Jurkat, Clone E6-1 (cell line): Measurements from ENCODE around the gene UBE2F.
"Not testable (repeated sequence)": the region's sequence is repeated elsewhere in the genome, so short reads cannot be mapped to it uniquely, and the experiment has no call there.

ENCODE experiments used
- DNase-seq: peaks from one replicate; pipeline ENCODE4 v3.0.0-alpha.2; 2011; ENCODE audit warnings: low read depth, low spot score
- H3K4me3 ChIP-seq: 2 replicates; pipeline ENCODE4 v1.5.1; 2011; ENCODE audit warnings: mild to moderate bottlenecking, low read length, control low read depth, moderate library complexity

The UBE2F gene

DNA sequence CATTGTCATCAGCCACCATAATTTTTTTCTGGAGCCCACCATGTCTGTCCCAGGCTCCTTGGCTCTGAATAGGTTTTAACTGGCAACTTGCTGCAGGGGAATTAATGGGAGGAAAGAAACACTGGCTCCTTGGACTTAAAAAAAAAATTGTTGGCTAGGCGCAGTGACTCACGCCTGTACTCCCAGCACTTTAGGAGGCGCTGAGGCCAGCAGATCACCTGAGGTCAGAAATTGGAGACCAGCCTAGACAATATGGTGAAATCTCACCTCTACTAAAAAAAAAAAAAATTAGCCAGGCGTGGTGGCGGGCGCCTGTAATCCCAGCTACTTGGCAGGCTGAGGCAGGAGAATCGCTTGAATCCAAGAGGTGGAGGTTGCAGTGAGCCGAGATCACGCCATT is 67.2 kb downstream of the UBE2F start:
- not testable (repeated sequence) for DNase-seq

DNA sequence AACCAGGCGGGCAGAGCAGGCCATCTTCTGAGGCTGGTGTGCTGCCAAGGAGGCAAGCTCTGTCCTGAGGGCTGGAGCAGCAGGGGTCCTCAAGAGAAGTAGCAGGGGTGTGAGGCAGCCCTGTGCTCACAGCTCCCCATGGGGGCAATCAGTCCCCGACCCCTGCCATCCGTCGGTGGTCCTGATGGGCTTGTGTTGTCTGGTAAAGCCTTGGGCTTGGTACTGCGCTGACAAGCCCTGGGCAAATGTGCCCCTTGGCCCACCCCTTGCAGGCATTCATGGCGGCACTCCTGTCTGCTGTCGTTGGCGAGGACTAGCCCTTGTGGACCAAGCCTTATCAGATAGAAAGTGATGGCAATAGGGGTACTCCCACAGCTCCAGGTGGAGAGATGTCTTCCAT is 71.4 kb downstream of the UBE2F start:
- H3K4me3 ChIP-seq: no peak overlapping the region
- no peak for DNase-seq

More for the DNA sequence above, 67.2 kb downstream of the UBE2F start:
- H3K4me3 ChIP-seq: not testable (repeated sequence)

DNA sequence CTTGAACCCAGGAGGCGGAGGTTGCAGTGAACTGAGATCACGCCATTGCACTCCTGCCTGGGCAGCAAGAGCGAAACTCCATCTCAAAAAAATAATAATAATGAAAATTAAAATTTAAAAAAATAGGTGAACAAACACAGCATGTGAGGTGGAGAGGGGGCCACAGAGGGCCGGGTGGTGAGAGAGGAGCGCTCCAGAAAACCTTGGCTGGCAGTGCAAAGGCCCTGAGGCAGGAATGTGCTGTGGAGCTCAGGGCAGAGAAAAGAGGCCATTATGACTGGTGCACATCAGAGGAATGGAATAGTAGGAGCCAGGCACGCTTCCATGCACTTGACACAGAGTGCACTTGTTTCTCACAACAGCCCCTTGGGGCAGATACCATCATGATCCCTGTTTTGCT is 72.3 kb downstream of the UBE2F start:
- H3K4me3 ChIP-seq: no peak overlapping the region
- DNase-seq: no peak

DNA sequence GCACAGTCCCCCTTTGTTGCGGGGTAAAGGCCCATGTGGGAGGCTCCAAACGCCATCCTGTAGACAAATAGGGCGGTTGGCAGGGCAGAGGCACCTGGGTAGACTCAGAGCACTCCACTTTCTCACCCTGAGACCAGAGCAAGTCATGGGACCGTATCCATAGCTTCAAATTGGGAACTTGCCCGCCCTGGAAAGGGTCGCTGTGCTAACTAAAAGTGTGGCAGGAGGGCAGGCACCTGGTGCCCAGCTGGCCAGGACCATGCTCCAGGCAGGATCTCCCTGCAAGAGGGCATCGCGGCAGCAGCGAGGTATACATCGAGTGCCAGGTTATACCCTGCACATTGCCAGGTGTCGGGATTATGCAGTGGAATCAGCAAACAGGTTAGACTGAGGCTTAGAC is 73.2 kb downstream of the UBE2F start:
- no peak for DNase-seq
- H3K4me3 ChIP-seq: no peak overlapping the region

DNA sequence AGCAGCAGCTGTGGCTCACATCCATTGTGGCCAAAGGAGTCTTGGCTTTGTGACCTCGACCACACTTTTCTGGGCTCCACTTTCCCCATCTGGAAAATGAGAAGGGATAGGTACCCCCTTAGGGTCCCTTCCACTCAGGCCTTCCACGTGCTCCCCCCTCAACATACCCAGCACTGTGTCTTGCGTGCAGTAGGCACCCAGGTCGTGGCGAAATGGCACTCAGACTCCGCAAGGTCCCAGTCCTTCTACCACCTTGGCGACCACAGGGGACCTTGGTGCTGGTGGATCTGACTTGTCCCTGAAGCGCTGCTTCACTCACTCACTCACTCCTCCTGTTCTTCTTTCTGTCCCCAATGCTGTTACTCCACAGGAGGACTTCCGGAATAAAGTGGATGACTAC is 74.1 kb downstream of the UBE2F start:
- DNase-seq: no peak
- H3K4me3 ChIP-seq: no peak overlapping the region

DNA sequence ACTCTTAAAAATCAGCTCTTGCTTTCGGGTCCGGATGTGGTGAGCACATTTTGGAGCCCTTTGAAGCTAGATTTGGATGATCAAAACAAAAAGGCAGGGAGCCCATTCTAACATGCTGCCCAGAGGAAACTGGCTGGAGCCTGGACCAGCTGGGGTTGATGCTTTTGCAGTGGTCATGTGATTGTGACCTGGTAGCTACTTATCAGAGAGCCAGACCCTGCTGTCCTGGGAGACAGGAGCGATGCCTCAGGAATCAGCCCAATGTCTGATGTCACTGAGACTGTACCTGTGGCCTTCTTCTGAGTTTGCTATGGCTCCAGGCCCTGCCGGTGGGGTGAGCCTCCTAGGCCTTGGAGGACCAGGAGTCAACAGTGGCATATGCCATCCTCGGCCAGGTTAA is 75.3 kb downstream of the UBE2F start:
- no peak for DNase-seq
- no peak overlapping the region for H3K4me3 ChIP-seq

DNA sequence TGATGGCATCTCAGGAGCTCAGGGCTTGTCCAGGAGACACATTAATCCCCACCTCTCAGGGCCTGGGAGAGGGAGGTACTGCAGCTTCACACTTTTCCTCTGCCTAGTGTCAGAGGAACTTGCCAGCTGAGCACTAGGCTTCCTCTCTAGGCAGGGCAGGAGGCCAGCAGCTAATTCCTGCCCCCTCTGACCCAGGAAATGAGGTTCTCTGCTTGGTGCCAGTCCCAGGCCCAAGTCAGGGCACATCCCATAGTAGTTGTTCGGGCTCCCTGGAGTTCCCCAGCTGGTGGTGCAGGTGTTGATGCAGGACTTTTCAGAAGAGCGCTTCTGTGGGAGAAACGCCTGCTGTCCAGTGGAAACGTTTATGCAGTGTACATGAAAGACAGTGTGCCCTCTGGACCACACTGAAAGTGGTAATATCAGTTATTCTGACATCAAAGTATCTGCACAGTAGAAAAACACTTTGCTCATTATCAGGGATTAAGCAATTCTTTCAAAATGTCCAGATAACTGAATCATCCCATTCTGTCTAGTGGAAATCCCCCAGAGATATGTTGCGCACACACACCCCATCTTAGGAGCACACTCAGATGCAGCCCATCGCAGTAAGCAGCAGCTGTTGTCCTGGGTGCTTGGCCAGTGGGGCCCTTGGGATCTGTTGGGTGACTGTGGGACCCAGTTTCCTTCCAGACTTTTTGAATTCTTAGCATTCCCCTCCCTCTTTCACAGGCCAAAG is 76.2 kb downstream of the UBE2F start:
- DNase-seq: no peak
- H3K4me3 ChIP-seq: no peak overlapping the region

DNA sequence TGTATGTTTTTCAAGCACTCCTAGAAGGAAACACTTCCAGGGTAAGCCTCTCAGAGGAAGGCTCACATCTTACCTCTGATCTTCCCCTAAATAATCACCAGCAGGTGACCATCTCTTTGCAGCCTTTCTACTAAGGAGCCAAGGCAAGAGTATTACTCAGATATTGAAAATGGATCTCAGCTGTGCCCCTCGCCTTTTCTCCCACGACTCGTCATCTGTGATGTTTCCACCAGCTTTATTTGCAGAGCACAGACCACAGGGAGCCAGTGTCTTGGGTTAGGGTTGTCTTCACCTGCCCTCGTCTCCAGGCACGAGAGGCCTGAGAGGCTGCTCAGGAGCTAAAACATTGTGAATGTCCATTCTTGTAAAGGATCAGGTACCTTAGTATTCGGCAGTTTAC is 77.0 kb downstream of the UBE2F start:
- no peak for DNase-seq

DNA sequence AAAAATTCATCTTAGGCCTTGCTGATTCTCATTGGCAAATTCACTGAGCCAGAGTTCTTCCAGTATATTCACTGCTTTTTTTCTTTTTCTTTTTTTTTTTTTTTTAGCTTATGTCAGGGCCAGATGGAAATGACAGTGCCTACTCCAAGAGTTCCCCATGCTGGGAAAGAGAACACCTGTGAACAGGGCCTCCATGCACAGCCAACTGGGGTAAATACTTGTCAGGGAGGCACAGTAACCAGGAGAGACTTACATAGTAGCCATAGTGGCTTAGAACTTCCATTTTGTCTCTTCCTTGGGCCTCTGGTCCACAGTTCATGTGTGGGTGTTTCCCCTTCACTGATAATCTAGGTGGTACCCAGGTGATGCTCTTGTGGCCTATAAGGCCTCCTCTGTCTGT is 78.8 kb downstream of the UBE2F start:
- no peak for DNase-seq
- H3K4me3 ChIP-seq: no peak overlapping the region

More for the DNA sequence above, 77.0 kb downstream of the UBE2F start:
- no peak overlapping the region for H3K4me3 ChIP-seq

DNA sequence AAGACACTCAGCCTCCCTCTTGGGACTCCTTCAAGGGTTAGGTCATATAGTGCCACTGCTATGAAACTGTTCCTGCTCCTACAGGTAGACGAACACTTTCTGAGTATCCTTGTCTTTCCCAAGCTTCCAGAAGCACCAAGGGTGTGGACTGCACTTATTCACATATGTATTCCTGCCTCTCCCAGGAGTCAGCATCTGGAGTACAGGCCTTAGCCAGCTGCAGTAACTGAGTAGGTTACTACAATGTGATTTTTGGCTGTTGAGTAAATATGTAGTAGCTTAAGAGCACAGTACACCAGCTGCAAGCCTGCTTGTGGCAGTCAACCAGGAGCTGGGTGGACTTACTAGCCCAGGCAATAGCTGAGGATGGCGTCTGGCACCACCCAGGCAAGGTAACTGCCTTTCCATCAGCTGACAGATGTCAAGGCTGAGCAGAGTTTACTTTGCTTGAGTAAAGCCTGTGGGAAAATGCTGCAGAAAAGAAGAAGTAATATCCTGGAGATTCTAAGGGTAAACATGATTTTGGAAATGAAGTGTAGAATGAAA is 80.0 kb downstream of the UBE2F start:
- H3K4me3 ChIP-seq: no peak overlapping the region
- no peak for DNase-seq

DNA sequence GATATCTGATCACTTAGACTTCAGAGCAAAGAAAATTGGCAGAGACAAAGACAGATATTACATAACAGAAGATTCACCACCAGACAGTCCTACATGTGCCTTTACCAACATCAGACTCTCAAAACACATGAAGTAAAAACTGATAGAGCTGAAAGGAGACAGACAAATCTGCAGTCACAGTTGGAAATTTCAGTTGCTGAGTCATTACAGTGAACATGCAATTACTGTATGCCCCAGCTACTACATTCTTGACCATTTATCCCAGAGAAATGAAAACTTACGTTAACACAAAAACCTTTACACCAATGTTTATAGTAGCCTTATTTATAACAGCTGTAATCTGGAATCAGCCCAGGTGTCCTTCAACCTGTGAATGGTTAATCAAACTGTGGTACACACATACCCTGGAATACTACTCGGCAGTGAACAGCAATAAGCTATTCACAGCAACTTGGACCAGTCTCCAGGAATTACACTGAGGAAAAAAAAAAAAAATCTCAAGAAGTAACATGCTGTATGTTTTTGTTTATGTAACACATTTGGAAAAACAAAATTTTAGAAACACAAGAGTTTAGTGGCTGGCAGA is 86.5 kb downstream of the UBE2F start:
- H3K4me3 ChIP-seq: no peak overlapping the region
- DNase-seq: no peak

DNA sequence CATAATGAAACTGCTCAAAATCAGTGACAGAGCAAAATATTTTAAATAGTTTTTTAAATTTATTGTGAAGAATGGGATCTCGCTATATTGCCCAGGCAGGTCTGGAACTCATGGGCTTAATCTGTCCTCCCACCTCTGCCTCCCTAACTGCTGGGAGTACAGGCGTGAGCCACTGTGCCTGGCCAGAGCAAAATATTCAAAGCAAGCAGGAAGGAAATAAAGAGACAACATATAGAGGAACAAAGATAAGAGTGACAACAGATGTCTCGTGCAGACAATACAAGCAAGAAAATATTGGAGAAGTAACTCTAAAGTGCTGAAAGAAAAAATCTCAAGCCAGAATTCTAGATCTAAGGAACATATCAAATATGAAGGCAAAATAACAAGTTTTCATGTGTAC is 89.0 kb downstream of the UBE2F start:
- H3K4me3 ChIP-seq: no peak overlapping the region
- DNase-seq: no peak

DNA sequence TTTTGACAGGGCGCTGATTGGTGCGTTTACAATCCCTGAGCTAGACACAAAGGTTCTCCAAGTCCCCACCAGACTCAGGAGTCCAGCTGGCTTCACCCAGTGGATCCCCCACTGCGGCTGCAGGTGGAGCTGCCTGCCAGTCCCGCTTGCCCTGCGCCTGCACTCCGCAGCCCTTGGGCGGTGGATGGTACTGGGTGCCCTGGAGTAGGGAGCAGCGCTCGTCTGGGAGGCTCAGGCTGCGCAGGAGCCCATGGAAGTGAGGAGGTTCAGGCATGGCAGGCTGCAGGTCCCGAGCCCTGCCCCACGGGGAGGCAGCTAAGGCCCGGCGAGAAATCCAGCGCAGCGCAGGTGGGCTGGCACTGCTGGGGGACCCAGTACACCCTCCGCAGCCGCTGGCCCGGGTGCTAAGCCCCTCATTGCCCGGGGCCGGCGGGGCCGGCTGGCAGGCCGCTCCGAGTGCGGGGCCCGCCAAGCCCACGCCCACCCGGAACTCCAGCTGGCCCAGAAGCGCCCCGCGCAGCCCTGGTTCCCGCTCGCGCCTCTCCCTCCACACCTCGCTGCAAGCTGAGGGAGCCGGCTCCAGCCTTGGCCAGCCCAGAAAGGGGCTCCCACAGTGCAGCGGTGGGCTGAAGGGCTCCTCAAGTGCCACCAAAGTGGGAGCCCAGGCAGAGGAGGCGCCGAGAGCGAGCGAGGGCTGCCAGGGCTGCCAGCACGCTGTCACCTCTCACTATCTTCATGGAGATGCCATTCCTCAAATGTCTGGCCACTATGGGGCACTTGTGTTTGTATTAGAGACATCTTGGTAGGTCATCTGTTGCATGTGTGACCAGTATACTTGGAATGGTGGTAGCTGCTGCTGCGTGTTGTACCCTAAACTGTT is 91.1 kb downstream of the UBE2F start:
- not testable (repeated sequence) for DNase-seq, H3K4me3 ChIP-seq

DNA sequence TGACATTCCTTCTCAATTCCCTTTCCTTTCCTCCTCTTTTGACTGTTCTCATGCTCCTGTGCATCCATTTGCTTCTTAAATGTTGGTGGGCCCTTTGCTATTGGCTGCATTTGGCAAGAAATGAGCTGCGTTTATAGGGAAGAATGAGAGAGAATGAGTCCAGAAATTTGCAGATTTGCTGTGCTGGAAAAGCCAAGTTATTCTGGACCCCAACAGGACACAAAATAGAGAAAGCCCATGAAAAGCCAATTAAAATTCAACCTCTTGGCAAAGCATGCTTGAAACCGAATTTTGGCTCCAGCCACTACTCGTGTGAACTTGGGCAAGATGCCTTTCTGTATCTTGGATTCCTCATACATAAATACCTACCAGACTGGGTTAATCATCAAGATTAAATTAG is 92.7 kb downstream of the UBE2F start:
- H3K4me3 ChIP-seq: peak overlapping the region; percentile 76
- no peak for DNase-seq

DNA sequence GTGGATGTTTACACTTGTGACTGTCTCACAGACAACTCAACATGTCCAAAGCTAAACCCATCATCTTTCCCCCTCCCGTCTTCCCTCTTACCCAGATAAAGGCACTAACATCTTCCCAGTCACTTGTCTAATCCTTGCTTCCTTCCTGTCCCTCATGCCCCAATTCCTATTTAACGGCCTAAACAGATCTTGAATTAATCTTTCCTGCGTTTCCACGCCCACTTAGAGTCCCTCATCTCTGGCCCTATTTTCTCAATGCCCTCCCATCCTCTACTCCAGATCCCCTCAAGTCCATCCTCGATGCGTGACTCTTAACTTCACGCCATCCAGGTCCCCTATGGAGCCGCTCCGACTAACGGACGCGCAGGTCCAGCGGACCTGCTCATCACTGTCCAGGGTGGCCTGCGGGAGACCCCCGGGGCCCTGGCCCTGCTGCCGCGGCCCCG is 93.3 kb downstream of the UBE2F start:
- no peak for DNase-seq
- peak overlapping the region; percentile 76 for H3K4me3 ChIP-seq

DNA sequence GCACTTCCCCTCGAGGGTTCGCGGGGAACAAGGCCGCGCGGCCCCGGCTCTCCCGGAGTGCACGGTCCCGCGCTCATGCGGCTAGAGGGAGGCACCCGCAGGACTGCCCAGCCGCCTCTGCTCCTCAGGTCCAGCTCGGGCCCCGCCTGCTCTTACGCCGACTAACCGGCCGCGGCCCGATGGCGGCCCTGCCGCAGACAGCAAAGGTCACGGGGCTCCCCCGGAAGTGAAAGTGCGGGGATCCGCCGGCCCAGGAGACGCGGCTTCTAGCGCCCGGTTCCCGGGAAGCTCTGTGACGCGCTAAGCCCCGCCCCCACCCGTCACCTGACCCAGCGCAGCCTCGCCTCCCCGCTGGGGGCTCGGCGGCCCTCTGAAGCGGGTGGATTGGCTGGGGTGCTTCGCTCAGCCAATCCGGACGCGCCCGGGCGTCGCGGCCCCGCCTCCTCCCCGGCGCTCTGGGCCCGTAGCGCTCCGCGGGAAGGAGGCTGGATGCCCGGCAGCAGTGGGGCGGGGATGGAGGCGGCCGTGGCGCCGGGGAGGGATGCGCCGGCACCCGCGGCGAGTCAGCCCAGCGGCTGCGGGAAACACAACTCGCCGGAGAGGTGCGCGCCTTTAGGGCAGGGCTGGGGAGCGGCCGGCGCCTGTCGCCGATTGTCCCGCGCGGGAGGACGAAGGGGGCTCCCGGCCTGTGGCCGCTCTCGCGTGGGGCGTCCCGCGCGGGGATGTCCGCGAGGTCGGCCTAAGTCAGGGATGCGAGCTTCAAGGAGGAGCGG is 93.9 kb downstream of the UBE2F start, which contains the start of gene SCLY:
Gene SCLY, plus strand, starts transcription at position 460 of the 773 bp plus-strand sequence. Its CDS starts 54 bp downstream, at position 514.
- DNase-seq: peak; percentile 95
- H3K4me3 ChIP-seq: peak within 1 kb of the TSS; percentile 90

DNA sequence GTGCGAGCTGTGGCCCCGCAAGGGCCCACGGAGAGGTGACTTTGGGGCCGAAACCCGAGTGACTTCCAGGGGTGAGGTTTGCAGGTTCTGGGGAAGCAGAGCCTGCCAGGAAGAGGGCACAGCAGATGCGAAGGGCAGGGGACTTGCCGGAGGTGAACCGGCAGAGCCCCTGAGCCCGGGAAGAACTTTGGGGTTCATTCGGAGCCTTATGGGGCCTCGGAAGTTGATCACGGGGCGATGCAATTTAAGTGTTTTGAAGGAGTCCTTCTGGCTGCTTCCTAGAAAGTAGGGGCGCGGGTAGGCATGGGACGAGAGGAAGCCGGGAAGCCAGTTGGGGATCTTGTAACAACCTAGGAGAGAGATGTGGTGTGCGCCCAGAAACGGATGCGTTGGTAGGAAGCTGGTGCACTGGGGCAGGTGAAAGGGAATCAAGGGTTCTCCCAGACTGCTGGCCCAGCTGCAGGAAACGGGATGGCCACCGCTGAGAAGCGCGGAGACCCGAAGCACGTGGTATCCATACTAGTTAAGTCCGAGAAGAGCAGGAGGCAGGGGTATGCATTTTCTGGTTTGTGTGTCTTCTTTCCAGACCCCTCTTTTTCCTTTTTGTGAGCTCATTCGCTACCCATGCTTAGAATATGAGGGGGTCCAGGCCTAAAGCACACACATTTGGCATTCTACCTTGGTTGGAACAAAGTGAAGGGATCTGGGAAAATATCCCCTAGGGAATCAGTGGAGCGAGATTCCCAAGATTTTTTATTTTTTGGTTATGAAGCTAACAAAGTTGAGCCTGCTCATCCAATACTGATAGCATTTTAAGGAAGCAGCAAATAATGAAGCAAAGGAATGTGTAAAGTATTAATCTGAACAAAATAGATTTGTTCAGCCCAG is 94.7 kb downstream of the UBE2F start:
- DNase-seq: peak; percentile 38
- H3K4me3 ChIP-seq: peak overlapping the region; percentile 90
